Glutamatergic neuron (in vitro differentiated cells): Measurements from ENCODE around the gene TPK1. TPM values are rescaled to one million over a fixed set of nuclear protein-coding genes. Genes with fewer than 3 reads are reported as not detected.
A peak's percentile ranks its signal among the peaks of the same experiment; 100 is the strongest.

Source experiments
- DNase-seq: peaks from one replicate; pipeline ENCODE4 v3.0.0; 2022
- H3K27ac Mint-ChIP-seq: one replicate; pipeline ENCODE4 v1.8.0; 2020; ENCODE audit warnings: mild to moderate bottlenecking, mixed read lengths, inconsistent platforms; ENCODE audit not compliant: unreplicated experiment
- H3K27me3 Mint-ChIP-seq: one replicate; pipeline ENCODE4 v1.8.0; 2020; ENCODE audit warnings: mild to moderate bottlenecking, moderate library complexity, mixed read lengths, inconsistent platforms; ENCODE audit not compliant: unreplicated experiment
- H3K36me3 Mint-ChIP-seq: one replicate; pipeline ENCODE4 v1.8.0; 2020; ENCODE audit warnings: mild to moderate bottlenecking, mixed read lengths, inconsistent platforms; ENCODE audit not compliant: unreplicated experiment
- H3K4me1 Mint-ChIP-seq: one replicate; pipeline ENCODE4 v1.8.0; 2020; ENCODE audit warnings: mild to moderate bottlenecking, low read depth, mixed read lengths, inconsistent platforms; ENCODE audit not compliant: unreplicated experiment
- H3K4me3 Mint-ChIP-seq: one replicate; pipeline ENCODE4 v1.8.0; 2020; ENCODE audit warnings: mild to moderate bottlenecking, mixed read lengths, inconsistent platforms; ENCODE audit not compliant: unreplicated experiment
- H3K9me3 Mint-ChIP-seq: one replicate; pipeline ENCODE4 v1.8.0; 2020; ENCODE audit warnings: mild to moderate bottlenecking, moderate library complexity, mixed read lengths, inconsistent platforms; ENCODE audit not compliant: unreplicated experiment
- CTCF ChIP-seq: fragments of 200-600 bp; sonication (generic); IDR thresholded peaks from one replicate; pipeline ENCODE4 v1.5.0; 2021; ENCODE audit not compliant: partially characterized antibody, unreplicated experiment
- total RNA-seq: library from RNA; stranded (reverse); fragmentation: NEBNext Ultra II Directional; extraction: Animal tissue kit (Norgen Biotek cat#: 25700); gene quantifications from one replicate; pipeline ENCODE4 v1.2.1, GENCODE V29; 2021; ENCODE audit not compliant: unreplicated experiment

The TPK1 gene
- total RNA-seq, 1 donor from 2014 or later: 2.6 TPM

DNA sequence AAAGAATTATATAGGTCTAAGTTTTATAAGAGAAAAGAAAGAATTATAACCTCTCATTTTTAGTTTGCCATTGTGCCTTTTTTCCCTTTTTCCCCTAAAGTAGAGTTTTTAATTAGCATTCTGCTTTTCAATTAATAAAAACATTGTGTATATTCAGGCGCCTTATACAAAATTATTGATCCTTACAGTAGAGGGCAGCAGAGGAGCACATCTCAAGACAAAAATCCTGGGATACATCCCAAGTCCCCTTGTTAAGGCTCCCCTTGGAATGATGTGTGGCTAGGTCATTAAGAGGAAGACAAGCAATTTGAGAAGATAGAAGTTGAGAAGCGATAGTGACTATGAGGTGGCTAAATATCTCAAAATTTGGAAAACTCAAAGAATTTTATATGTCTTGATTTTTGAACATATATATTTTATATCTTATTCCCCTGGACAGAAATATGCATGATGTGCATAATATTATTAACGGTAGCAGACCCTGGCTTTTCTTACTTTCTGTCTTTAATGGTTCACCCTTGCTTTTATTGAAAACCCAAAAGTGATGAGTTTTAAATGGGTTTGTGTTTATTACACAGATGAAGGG lies 19.1 kb upstream of the TPK1 start:
- Mint-ChIP-seq H3K36me3 (no peaks in the 10 kb centered on the region), H3K27me3 (no peaks in the 10 kb centered on the region), H3K27ac (no peak overlapping the region), H3K4me3 (no peak overlapping the region), H3K9me3 (no peaks in the 10 kb centered on the region), H3K4me1 (no peaks in the 10 kb centered on the region)
- TF ChIP-seq CTCF: peak; percentile 67
- DNase-seq: no peak

- no peak for TF ChIP-seq CTCF
- H3K27ac Mint-ChIP-seq: no peak overlapping the region
- H3K36me3 Mint-ChIP-seq: no peaks in the 10 kb centered on the region
- no peaks in the 10 kb centered on the region for H3K9me3 Mint-ChIP-seq
- H3K4me1 Mint-ChIP-seq: no peaks in the 10 kb centered on the region
- no peak overlapping the region for H3K4me3 Mint-ChIP-seq
- no peaks in the 10 kb centered on the region for H3K27me3 Mint-ChIP-seq
- no peak for DNase-seq
Measured at GRCh38 chr7:144853542-144853941, 17.7 kb upstream of the TPK1 start.

GRCh38 chr7:144848078-144848477 lies 12.2 kb upstream of the TPK1 start:
- Mint-ChIP-seq H3K27me3 (no peaks in the 10 kb centered on the region), H3K27ac (no peak overlapping the region), H3K4me1 (no peaks in the 10 kb centered on the region), H3K4me3 (no peak overlapping the region), H3K36me3 (no peaks in the 10 kb centered on the region), H3K9me3 (no peaks in the 10 kb centered on the region)
- no peak for DNase-seq
- no peak for TF ChIP-seq CTCF

DNA sequence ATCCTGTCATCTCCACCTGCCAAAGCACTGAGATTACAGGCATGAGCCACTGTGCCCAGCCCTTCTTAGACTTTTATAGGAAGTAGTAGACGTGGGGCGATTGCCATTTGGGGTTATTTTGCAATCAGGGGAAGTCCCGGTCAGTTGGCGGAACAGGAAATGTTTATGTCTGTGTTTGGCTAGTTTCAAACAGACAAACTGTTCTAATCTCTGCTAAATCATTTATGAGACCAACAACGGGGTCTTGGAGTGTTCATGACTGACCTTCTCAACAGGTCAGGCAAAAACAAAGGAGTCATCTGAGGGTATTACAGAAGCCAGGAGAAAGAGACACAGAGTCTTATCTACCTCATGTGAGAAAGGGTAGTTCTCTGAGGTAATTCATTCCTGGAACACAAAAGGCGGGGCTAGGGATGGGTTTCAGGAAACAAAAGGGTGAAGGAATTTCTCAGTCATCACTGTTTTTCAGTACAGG lies 6.6 kb upstream of the TPK1 start:
- Mint-ChIP-seq H3K36me3 (no peaks in the 10 kb centered on the region), H3K9me3 (no peaks in the 10 kb centered on the region), H3K4me3 (no peak overlapping the region), H3K27ac (no peak overlapping the region), H3K27me3 (no peaks in the 10 kb centered on the region), H3K4me1 (no peaks in the 10 kb centered on the region)
- no peak for DNase-seq
- TF ChIP-seq CTCF: no peak

- Mint-ChIP-seq H3K27me3 (peaks cover 3% of the 10 kb centered on the region), H3K4me1 (no peaks in the 10 kb centered on the region), H3K36me3 (no peaks in the 10 kb centered on the region), H3K4me3 (peak overlapping the region; percentile 85), H3K9me3 (peaks cover 6% of the 10 kb centered on the region), H3K27ac (peak overlapping the region; percentile 79)
- no peak for TF ChIP-seq CTCF
- DNase-seq: no peak
Measured at GRCh38 chr7:144836545-144836842, 641 bp upstream of the TPK1 start.
